ENCODE data around the gene RCAN2.

DNA sequence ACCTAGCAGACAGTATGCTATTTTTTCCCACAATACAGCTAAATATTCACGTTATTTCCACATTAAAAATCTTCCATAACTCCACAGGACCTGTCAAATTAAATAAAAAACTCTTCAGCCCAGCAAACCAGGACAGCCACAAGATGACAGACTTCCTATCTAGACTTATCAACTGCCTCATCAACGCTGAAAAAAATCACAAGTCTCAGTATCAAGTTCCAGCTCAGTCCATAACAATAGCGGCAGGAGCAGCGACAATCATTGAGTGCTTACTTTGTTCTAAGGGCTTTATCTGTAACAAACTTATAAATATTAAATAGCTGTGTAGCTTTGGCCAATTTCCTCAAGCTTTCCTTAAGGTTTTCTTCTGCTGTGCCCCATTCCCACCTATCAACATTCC is 24.7 kb downstream of the RCAN2 start:
- no peak for TF ChIP-seq EZH2 (IDR thresholded peaks at IDR 0.05)
- TF ChIP-seq, protein P1, sequence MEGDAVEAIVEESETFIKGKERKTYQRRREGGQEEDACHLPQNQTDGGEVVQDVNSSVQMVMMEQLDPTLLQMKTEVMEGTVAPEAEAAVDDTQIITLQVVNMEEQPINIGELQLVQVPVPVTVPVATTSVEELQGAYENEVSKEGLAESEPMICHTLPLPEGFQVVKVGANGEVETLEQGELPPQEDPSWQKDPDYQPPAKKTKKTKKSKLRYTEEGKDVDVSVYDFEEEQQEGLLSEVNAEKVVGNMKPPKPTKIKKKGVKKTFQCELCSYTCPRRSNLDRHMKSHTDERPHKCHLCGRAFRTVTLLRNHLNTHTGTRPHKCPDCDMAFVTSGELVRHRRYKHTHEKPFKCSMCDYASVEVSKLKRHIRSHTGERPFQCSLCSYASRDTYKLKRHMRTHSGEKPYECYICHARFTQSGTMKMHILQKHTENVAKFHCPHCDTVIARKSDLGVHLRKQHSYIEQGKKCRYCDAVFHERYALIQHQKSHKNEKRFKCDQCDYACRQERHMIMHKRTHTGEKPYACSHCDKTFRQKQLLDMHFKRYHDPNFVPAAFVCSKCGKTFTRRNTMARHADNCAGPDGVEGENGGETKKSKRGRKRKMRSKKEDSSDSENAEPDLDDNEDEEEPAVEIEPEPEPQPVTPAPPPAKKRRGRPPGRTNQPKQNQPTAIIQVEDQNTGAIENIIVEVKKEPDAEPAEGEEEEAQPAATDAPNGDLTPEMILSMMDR (IDR thresholded peaks at IDR 0.05): no peak
- no peak for TF ChIP-seq EZH2phosphoT487 (IDR thresholded peaks at IDR 0.05)
